ENCODE measurements around the gene WDR86.

The WDR86 gene

GRCh38 chr7:151426904-151427704 is 17.3 kb upstream of the WDR86 start:
- H3K36me3 ChIP-seq (ENCODE audit: control insufficient read depth, low read length), result no peaks in the 10 kb centered on the region
- no peak overlapping the region for H3K27ac ChIP-seq (ENCODE audit: low read depth, low read length)
- H3K79me2 ChIP-seq (ENCODE audit: control insufficient read depth, low read length), result no peaks in the 10 kb centered on the region
- H4K20me1 ChIP-seq (ENCODE audit: control insufficient read depth, insufficient read depth, low read depth, low read length), result no peaks in the 10 kb centered on the region
- H3K9me2 ChIP-seq (replicated peaks; ENCODE audit: control insufficient read depth, low read length), result no peaks in the 10 kb centered on the region
- H3K4me2 ChIP-seq (ENCODE audit: low read length), result no peak overlapping the region
- peaks cover 16% of the 10 kb centered on the region for H3K4me1 ChIP-seq (ENCODE audit: control insufficient read depth, low read length)
- no peak overlapping the region for H3K4me3 ChIP-seq (ENCODE audit: low read length)
- no peaks in the 10 kb centered on the region for H3K9me3 ChIP-seq (ENCODE audit: control insufficient read depth, insufficient read depth, low read length)
- no peak for TF ChIP-seq EZH2phosphoT487 (IDR thresholded peaks at IDR 0.05; ENCODE audit: borderline replicate concordance, low read length)
- TF ChIP-seq CTCF (IDR thresholded peaks at IDR 0.05; ENCODE audit: low read depth, low read length, poor library complexity, severe bottlenecking), result no peak
- peaks cover 4% of the 10 kb centered on the region; the same call in 1 of the 2 replicates for H3K27me3 ChIP-seq (ENCODE audit: control insufficient read depth, low read length)
- H3F3A ChIP-seq (ENCODE audit: control insufficient read depth, insufficient read depth), result no peaks in the 10 kb centered on the region

- H3K27ac ChIP-seq (ENCODE audit: low read depth, low read length), result no peak overlapping the region
- H3K27me3 ChIP-seq (ENCODE audit: control insufficient read depth, low read length), result peaks cover 4% of the 10 kb centered on the region; the same call in 1 of the 2 replicates
- TF ChIP-seq CTCF (IDR thresholded peaks at IDR 0.05; ENCODE audit: low read depth, low read length, poor library complexity, severe bottlenecking) (no peak), EZH2phosphoT487 (IDR thresholded peaks at IDR 0.05; ENCODE audit: borderline replicate concordance, low read length) (no peak)
- no peaks in the 10 kb centered on the region for H3K79me2 ChIP-seq (ENCODE audit: control insufficient read depth, low read length)
- no peaks in the 10 kb centered on the region for H3K36me3 ChIP-seq (ENCODE audit: control insufficient read depth, low read length)
- H3K4me1 ChIP-seq (ENCODE audit: control insufficient read depth, low read length), result peaks cover 16% of the 10 kb centered on the region
- H3K9me2 ChIP-seq (replicated peaks; ENCODE audit: control insufficient read depth, low read length), result no peaks in the 10 kb centered on the region
- no peaks in the 10 kb centered on the region for H3F3A ChIP-seq (ENCODE audit: control insufficient read depth, insufficient read depth)
- no peak overlapping the region for H3K4me3 ChIP-seq (ENCODE audit: low read length)
- H4K20me1 ChIP-seq (ENCODE audit: control insufficient read depth, insufficient read depth, low read depth, low read length), result no peaks in the 10 kb centered on the region
- no peak overlapping the region for H3K4me2 ChIP-seq (ENCODE audit: low read length)
- peaks cover 5% of the 10 kb centered on the region; the same call in 1 of the 2 replicates for H3K9me3 ChIP-seq (ENCODE audit: control insufficient read depth, insufficient read depth, low read length)
These were observed 16.6 kb upstream of the WDR86 start for GRCh38 chr7:151426441-151426903.

GRCh38 chr7:151425670-151426440 is 16.0 kb upstream of the WDR86 start:
- Histone ChIP-seq H3K9me2 (replicated peaks; ENCODE audit: control insufficient read depth, low read length) (no peaks in the 10 kb centered on the region), H3K9me3 (ENCODE audit: control insufficient read depth, insufficient read depth, low read length) (peaks cover 7% of the 10 kb centered on the region; the same call in 1 of the 2 replicates), H3K4me2 (ENCODE audit: low read length) (no peak overlapping the region), H3K36me3 (ENCODE audit: control insufficient read depth, low read length) (no peaks in the 10 kb centered on the region), H3K27me3 (ENCODE audit: control insufficient read depth, low read length) (peaks cover 4% of the 10 kb centered on the region; the same call in 1 of the 2 replicates), H3K4me3 (ENCODE audit: low read length) (no peak overlapping the region), H3F3A (ENCODE audit: control insufficient read depth, insufficient read depth) (no peaks in the 10 kb centered on the region), H3K79me2 (ENCODE audit: control insufficient read depth, low read length) (no peaks in the 10 kb centered on the region), H4K20me1 (ENCODE audit: control insufficient read depth, insufficient read depth, low read depth, low read length) (no peaks in the 10 kb centered on the region), H3K27ac (ENCODE audit: low read depth, low read length) (no peak overlapping the region), H3K4me1 (ENCODE audit: control insufficient read depth, low read length) (peaks cover 16% of the 10 kb centered on the region)
- TF ChIP-seq EZH2phosphoT487 (IDR thresholded peaks at IDR 0.05; ENCODE audit: borderline replicate concordance, low read length) (no peak), CTCF (IDR thresholded peaks at IDR 0.05; ENCODE audit: low read depth, low read length, poor library complexity, severe bottlenecking) (no peak)

Data from DOHH2 (cell line).